CD4-positive, alpha-beta T cell (primary cell): ENCODE measurements around the gene IQCH. TPM values are rescaled to one million over a fixed set of nuclear protein-coding genes. Genes with fewer than 3 reads are reported as not detected.

Source experiments
- ATAC-seq: fragments of 200-7000 bp; cut with Tn5 transposase; one replicate; pipeline ENCODE4 v1.10.0; 2022; ENCODE audit warnings: mild to moderate bottlenecking; ENCODE audit not compliant: poor library complexity
- CTCF ChIA-PET: fragments of 350-600 bp; sonication (Branson Sonifier 250); formaldehyde crosslinking; loops from one replicate; lab custom pipeline; 2021; ENCODE audit warnings: antibody characterized with exemption, inconsistent platforms; lab: Charles Lee
- POLR2A ChIA-PET: fragments of 350-600 bp; sonication (Branson Sonifier 250); formaldehyde crosslinking; loops from one replicate; lab custom pipeline; 2021; ENCODE audit warnings: antibody characterized with exemption, inconsistent platforms; lab: Charles Lee
- DNase-seq, 14 experiments: peaks; one replicate each; pipeline ENCODE4 v3.0.0-alpha.2; 2013 to 2020; ENCODE audit warnings: mixed read lengths in 2 of 14
- H3K27ac ChIP-seq, 2 donors: one replicate each; pipeline versions ENCODE4 v1.5.1 to v1.7.0; 2013; ENCODE audit warnings: low read length in 2 of 2, low read depth in 1 of 2, mild to moderate bottlenecking in 1 of 2
- H3K27me3 ChIP-seq, 2 experiments: 1 replicate in 1 of 2; 2 replicates in 1 of 2; pipeline versions ENCODE4 v1.6.1 to v1.7.0; 2013; ENCODE audit warnings: low read length in 2 of 2, control low read depth in 1 of 2, mild to moderate bottlenecking in 1 of 2, moderate library complexity in 1 of 2; ENCODE audit not compliant: insufficient read depth in 2 of 2, control insufficient read depth in 1 of 2
- H3K36me3 ChIP-seq: one replicate; pipeline ENCODE4 v1.6.1; 2013; ENCODE audit warnings: low read length, control low read depth; ENCODE audit not compliant: insufficient read depth
- H3K4me1 ChIP-seq: one replicate; pipeline ENCODE4 v1.6.1; 2013; ENCODE audit warnings: low read length, control low read depth; ENCODE audit not compliant: insufficient read depth
- H3K4me3 ChIP-seq: one replicate; pipeline ENCODE4 v1.5.1; 2013; ENCODE audit warnings: mild to moderate bottlenecking, low read length, moderate library complexity
- H3K9me3 ChIP-seq, 2 experiments: 1 replicate in 1 of 2; 2 replicates in 1 of 2; pipeline versions ENCODE4 v1.6.1 to v1.7.0; 2013; ENCODE audit warnings: low read length in 2 of 2, mild to moderate bottlenecking in 2 of 2, control low read depth in 1 of 2, moderate library complexity in 1 of 2; ENCODE audit not compliant: control insufficient read depth in 1 of 2, insufficient read depth in 1 of 2
- H3K27ac Mint-ChIP-seq: one replicate; pipeline ENCODE4 v1.8.0; 2020; ENCODE audit warnings: mixed read lengths
- H3K27me3 Mint-ChIP-seq: one replicate; pipeline ENCODE4 v1.8.0; 2021; ENCODE audit warnings: mixed read lengths
- H3K36me3 Mint-ChIP-seq: one replicate; pipeline ENCODE4 v1.8.0; 2021; ENCODE audit warnings: low read depth, mixed read lengths
- H3K4me1 Mint-ChIP-seq: one replicate; pipeline ENCODE4 v1.8.0; 2021; ENCODE audit warnings: low read depth, mixed read lengths
- H3K4me3 Mint-ChIP-seq: one replicate; pipeline ENCODE4 v1.8.0; 2020; ENCODE audit warnings: mild to moderate bottlenecking, mixed read lengths
- H3K9me3 Mint-ChIP-seq: one replicate; pipeline ENCODE4 v1.8.0; 2020; ENCODE audit warnings: mixed read lengths
- CTCF ChIP-seq: fragments of 200-600 bp; IDR thresholded peaks from one replicate; pipeline ENCODE4 v1.8.0; 2022; ENCODE audit warnings: antibody characterized with exemption, mild to moderate bottlenecking
- intact Hi-C, 2 experiments: fragments of 100-400 bp; cut with DNase I in 1 of 2; cut with micrococcal nuclease in 1 of 2; formaldehyde crosslinking; loops; one replicate each; pipeline versions ENCODE4 v1.15.1 to v1.9.0; 2023 to 2025; cut with DNase I, micrococcal nuclease
- total RNA-seq, 174 experiments: library from RNA in 2 of 174; stranded (reverse) in 2 of 174; gene quantifications; one replicate each; pipeline ENCODE4 v1.2.3 and lab custom pipeline; 2021 to 2026

Gene IQCH
- total RNA-seq, 2 experiments from 2014 or later = 0.85 to 1.3 TPM

GRCh38 chr15:67545864-67546263 is 291.3 kb downstream of the IQCH start:
- H3K27me3 Mint-ChIP-seq = no peaks in the 10 kb centered on the region
- Histone ChIP-seq H3K27ac (no peak overlapping the region), H3K36me3 (peaks cover 12% of the 10 kb centered on the region), H3K27me3 (no peaks in the 10 kb centered on the region), H3K4me3 (no peak overlapping the region), H3K9me3 (no peaks in the 10 kb centered on the region), H3K4me1 (peaks cover 14% of the 10 kb centered on the region)
- H3K4me3 Mint-ChIP-seq = no peak overlapping the region
- peaks cover 65% of the 10 kb centered on the region for H3K4me1 Mint-ChIP-seq
- H3K36me3 Mint-ChIP-seq = peaks cover 48% of the 10 kb centered on the region
- ChIA-PET CTCF (no interaction called here), POLR2A (interaction anchor here (1.0 to 1.5 kb wide), 2 partner anchors 24 to 25 kb away, joined by 3 read pairs; no protein-coding TSS in a partner anchor)
- no peak for TF ChIP-seq CTCF
- H3K27ac Mint-ChIP-seq = no peak overlapping the region
- no peak for DNase-seq
- no peaks in the 10 kb centered on the region for H3K9me3 Mint-ChIP-seq
- ATAC-seq = no peak
- intact Hi-C loops = loop anchor here (5.0 to 10.0 kb wide), 3 partner anchors 34 to 291 kb away; partner anchors contain the start of genes AAGAB (in 1 of the 2) and IQCH (in 1 of the 2)

- H3K36me3 Mint-ChIP-seq = peaks cover 46% of the 10 kb centered on the region
- Histone ChIP-seq H3K4me1 (peaks cover 14% of the 10 kb centered on the region), H3K4me3 (no peak overlapping the region), H3K27me3 (no peaks in the 10 kb centered on the region), H3K36me3 (peaks cover 19% of the 10 kb centered on the region), H3K9me3 (no peaks in the 10 kb centered on the region), H3K27ac (no peak overlapping the region)
- TF ChIP-seq CTCF = no peak
- H3K4me1 Mint-ChIP-seq = peaks cover 54% of the 10 kb centered on the region
- ChIA-PET CTCF (no interaction called here), POLR2A (interaction anchor here (1.0 to 1.5 kb wide), 2 partner anchors 25 to 27 kb away, joined by 3 read pairs; no protein-coding TSS in a partner anchor)
- no peak overlapping the region for H3K4me3 Mint-ChIP-seq
- DNase-seq (no peak), ATAC-seq (no peak)
- H3K9me3 Mint-ChIP-seq = no peaks in the 10 kb centered on the region
- H3K27me3 Mint-ChIP-seq = no peaks in the 10 kb centered on the region
- no peak overlapping the region for H3K27ac Mint-ChIP-seq
- intact Hi-C loops = loop anchor here (5.0 to 10.0 kb wide), 3 partner anchors 35 to 292 kb away; partner anchors contain the start of genes AAGAB (in 1 of the 2) and IQCH (in 1 of the 2)
Measured at GRCh38 chr15:67547064-67547463, 292.5 kb downstream of the IQCH start.

GRCh38 chr15:67547836-67548235 is 293.2 kb downstream of the IQCH start:
- POLR2A ChIA-PET = no interaction called here
- no peak for ATAC-seq
- H3K4me3 Mint-ChIP-seq = no peak overlapping the region

More at GRCh38 chr15:67547836-67548235, 293.2 kb downstream of the IQCH start:
- Histone ChIP-seq H3K9me3 (no peaks in the 10 kb centered on the region), H3K4me3 (no peak overlapping the region), H3K4me1 (peaks cover 12% of the 10 kb centered on the region), H3K36me3 (peaks cover 19% of the 10 kb centered on the region), H3K27me3 (no peaks in the 10 kb centered on the region), H3K27ac (no peak overlapping the region)
- TF ChIP-seq CTCF = no peak
- no peaks in the 10 kb centered on the region for H3K9me3 Mint-ChIP-seq
- no peak for DNase-seq
- intact Hi-C loops = loop anchor here (5.0 to 10.0 kb wide), 3 partner anchors 36 to 293 kb away; partner anchors contain the start of genes AAGAB (in 1 of the 2) and IQCH (in 1 of the 2)
- no peaks in the 10 kb centered on the region for H3K27me3 Mint-ChIP-seq
- H3K4me1 Mint-ChIP-seq = peaks cover 52% of the 10 kb centered on the region
- H3K36me3 Mint-ChIP-seq = peaks cover 48% of the 10 kb centered on the region
- CTCF ChIA-PET = no interaction called here
- no peak overlapping the region for H3K27ac Mint-ChIP-seq
